Cardiac atrium fibroblast (primary cell): ENCODE results near the gene MPV17L2. TPM values are rescaled to one million over a fixed set of nuclear protein-coding genes. Genes with fewer than 3 reads are reported as not detected.

Experiments
- total RNA-seq: library from RNA; depleted of rRNA; stranded (reverse); fragments of >200 nt; gene quantifications from 2 replicates; pipeline ENCODE4 v1.2.3, GENCODE V29; 2015

The MPV17L2 gene
- 74.0 and 75.2 TPM in 2 replicates for total RNA-seq

DNA sequence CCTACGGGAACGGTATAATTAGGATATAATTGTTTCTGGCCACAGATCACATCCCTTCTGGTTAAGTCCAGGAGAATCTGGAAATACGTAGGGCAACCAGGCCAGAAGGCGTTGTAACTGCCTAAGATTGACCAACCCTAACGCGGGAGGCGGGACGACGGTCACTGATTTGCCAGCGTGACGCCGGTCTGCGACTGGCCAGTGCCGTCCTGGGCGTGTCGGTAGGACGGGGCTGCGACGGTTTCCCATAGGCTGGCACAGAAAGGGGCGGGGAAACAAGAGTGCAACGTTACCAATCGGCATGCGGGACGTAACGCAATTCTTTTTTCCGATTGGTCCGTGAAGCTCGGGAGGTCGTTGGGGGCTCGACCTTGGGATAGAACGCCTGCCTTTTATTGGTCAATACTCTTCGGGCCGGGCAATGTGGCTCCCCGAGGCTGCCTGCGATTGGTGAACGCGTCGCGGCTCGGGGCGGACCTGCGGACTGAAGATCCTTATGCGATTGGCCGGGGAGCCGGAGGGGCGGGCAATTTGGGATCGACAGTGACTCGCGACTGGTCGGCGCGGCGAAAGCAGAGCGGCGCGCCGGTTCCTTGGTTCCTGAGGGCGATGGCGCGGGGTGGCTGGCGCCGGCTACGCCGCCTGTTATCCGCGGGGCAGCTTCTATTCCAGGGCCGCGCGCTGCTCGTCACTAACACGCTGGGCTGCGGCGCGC lies at the start of gene MPV17L2:
Gene MPV17L2 (plus strand): TSS at position 546 of the 715 bp plus-strand sequence. CDS start 64 bp downstream, at position 610.

DNA sequence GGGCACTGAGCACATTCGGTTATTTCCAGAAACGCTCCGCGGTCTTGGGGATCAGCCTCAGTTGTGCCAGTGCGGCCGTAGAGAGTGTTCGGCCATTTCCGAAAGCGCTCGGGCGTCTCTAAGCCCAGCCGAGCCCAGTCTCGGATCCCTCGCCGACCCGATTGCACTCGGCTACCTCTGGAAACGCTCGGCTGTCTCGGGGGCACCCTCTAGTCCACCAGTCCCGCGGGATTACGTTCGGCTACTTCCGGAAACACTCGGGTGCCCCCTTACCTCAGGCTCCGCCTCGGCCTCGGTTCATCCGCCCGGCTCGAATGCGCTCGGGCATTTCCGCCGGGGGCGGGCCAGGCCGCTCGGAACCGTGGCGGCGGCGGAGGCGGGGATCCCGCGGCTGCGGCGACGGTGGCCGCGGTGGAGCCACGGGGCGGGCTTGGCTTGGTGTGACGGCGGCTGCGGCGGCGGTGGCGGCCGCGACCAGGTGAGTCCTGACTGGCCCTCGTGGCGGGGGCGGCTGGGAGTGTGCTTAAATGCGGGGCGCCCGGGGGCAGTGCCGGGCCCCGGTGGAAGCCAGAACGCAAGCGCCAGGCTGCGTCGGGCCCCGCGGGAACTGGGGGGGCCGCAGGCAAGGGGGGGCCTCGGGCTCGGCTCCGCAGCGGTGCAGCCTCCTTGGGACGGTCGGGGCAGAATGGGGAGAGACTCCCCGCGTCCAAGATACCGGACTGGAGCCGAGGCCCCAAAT lies 40.0 kb upstream of the MPV17L2 start, which contains the start of gene PIK3R2:
Gene PIK3R2 (plus strand): TSS at position 347 of the 739 bp plus-strand sequence. CDS start 2,717 bp downstream, outside the sequence.

DNA sequence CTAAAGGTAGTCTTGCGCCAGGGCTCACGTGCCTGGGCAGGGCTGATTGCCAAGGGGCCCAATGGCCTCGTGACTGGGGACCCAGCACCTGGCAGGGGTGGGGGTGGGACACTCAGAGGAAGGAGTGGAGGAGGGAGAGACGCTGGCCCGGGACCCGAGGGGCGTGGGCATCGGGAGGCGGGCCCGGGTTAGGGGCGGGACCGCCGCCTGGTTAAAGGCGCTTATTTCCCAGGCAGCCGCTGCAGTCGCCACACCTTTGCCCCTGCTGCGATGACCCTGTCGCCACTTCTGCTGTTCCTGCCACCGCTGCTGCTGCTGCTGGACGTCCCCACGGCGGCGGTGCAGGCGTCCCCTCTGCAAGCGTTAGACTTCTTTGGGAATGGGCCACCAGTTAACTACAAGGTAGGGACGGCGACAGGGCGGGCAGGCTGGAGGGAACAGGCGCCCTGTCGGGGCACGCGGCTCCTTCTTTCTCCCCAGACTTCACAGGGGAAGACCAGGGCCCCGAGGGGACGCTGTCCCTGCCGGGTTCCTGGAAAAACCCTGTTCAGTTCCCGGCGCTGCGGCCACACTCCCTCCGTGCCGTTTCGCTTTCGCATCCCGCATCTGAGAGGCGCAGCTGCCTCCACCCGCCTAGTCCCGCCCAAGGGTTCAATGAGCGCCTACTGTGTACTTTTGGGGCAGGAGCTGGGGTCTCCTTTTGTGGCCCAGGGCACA lies 19.3 kb upstream of the MPV17L2 start, which contains the start of gene IFI30:
Gene IFI30 (plus strand): TSS at position 242 of the 717 bp plus-strand sequence. CDS start 29 bp downstream, at position 271.

DNA sequence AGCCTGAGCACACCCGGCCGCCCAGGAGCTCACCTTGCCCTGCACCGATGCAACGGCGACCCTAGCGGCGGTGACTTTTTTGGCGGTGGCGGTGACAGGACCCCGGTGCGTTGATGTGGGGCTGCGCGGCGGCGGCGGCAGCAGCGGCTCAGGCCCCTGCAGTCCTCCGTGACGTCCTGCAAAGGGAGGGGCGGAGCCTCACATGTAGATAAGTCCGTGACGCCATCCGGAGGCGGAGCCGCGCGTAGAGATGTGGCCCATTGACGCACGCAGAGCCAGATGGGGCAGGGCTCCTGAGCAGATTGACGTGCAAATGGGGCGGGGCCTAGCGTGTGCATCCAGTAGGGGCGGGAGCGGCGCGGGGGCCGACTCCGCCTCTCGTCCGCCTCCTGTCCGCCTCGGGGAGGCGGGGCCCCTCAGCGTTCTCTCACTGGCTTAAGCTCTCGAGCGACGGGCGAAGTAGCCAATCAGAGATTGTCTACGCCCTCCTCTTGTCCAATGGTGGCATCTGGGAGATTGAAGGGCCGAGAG lies 10.9 kb downstream of the MPV17L2 start, which contains the start of gene RAB3A:
Gene RAB3A (minus strand): TSS at position 180 of the 531 bp plus-strand sequence. CDS start 1,302 bp downstream, outside the sequence.

DNA sequence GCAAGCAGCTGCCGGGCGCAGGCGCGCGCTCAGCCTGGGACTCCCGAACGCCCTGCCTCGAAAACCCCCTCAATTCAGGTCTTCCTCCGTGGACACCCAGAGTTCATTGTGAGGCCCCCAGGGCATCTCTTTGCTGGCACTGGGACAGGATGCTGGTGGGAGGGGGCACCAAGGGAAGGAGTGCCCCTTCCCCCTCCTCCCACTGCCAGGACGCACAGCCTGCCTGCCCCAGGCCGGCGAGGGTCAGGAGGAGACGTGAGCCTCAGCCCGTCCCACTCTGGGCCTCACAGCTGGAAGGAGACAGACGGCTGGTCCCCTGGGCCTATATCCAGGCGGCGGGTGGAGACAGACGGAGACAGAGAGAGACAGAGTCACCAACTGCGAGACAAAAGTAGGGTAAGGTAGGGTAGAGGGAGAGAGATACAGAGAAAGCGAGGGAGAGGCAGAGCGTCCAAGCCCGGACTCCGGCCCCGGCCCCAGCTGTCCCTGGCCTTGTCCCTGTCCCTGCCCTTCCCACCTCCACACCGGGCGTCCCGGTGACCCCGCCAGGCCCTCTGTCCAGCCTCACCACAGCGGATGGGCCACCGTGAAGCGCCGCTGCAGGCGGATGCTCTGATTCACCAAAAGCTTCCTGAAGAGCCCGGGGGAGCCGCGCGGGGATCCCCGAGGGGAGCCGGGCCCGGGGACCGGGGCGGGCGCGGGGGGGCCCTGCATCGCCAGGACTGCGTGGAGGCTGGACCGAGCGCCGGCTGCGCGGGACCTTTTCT lies 32.9 kb downstream of the MPV17L2 start, which contains the start of gene PDE4C:
Gene PDE4C (minus strand): TSS at position 737 of the 767 bp plus-strand sequence. CDS start 23 bp downstream, at position 714.

Other genes starting within 250 kb of the MPV17L2 start
- 0.90 TPM in 1 of 2 replicates, not detected in the other for gene KCNN1, start 226.1 kb upstream of the MPV17L2 start, total RNA-seq
- gene ARRDC2, start 185.0 kb upstream of the MPV17L2 start, total RNA-seq = 11.7 and 67.3 TPM in 2 replicates
- gene IL12RB1, start 106.3 kb upstream of the MPV17L2 start, total RNA-seq = 0.16 TPM in 1 of 2 replicates, not detected in the other
- gene MAST3, start 95.4 kb upstream of the MPV17L2 start, total RNA-seq = 2.3 and 6.8 TPM in 2 replicates
- gene PIK3R2, start 40.1 kb upstream of the MPV17L2 start, total RNA-seq = 13.4 and 17.5 TPM in 2 replicates
- 13.1 and 26.9 TPM in 2 replicates for gene IFI30, start 19.4 kb upstream of the MPV17L2 start, total RNA-seq
- gene RAB3A, start 10.8 kb downstream of the MPV17L2 start, total RNA-seq = 1.5 and 6.7 TPM in 2 replicates
- 3.2 and 5.2 TPM in 2 replicates for gene PDE4C, start 33.2 kb downstream of the MPV17L2 start, total RNA-seq
- gene IQCN, start 81.2 kb downstream of the MPV17L2 start, total RNA-seq = 0.81 and 2.0 TPM in 2 replicates
- gene JUND, start 88.4 kb downstream of the MPV17L2 start, total RNA-seq = 57.8 and 107 TPM in 2 replicates
- gene LSM4, start 129.9 kb downstream of the MPV17L2 start, total RNA-seq = 162 and 199 TPM in 2 replicates
- 3.4 and 7.8 TPM in 2 replicates for gene PGPEP1, start 147.4 kb downstream of the MPV17L2 start, total RNA-seq
- gene GDF15, start 192.9 kb downstream of the MPV17L2 start, total RNA-seq = 18.2 and 19.8 TPM in 2 replicates
- gene LRRC25, start 204.4 kb downstream of the MPV17L2 start, total RNA-seq = not detected in 2 replicates
- gene SSBP4, start 226.2 kb downstream of the MPV17L2 start, total RNA-seq = 99.8 and 114 TPM in 2 replicates
- gene ISYNA1, start 244.9 kb downstream of the MPV17L2 start, total RNA-seq = 19.5 and 29.5 TPM in 2 replicates